ENCODE measurements around the gene CALN1.

Gene CALN1

GRCh38 chr7:71870812-71871211, 541.3 kb downstream of the CALN1 start:
- no peak for DNase-seq (ENCODE audit: extremely low read depth, low read depth)
- no peak for TF ChIP-seq CTCF (IDR thresholded peaks at IDR 0.05; ENCODE audit: low read depth, low read length)

GRCh38 chr7:71868797-71869196, 543.3 kb downstream of the CALN1 start:
- TF ChIP-seq CTCF (IDR thresholded peaks at IDR 0.05; ENCODE audit: low read depth, low read length) = no peak
- DNase-seq (ENCODE audit: extremely low read depth, low read depth) = no peak

- no peak for TF ChIP-seq CTCF (IDR thresholded peaks at IDR 0.05; ENCODE audit: low read depth, low read length)
- DNase-seq (ENCODE audit: extremely low read depth, low read depth) = no peak
Measured at GRCh38 chr7:71867626-71868025, 544.5 kb downstream of the CALN1 start.

GRCh38 chr7:71865172-71865571, 547.0 kb downstream of the CALN1 start:
- TF ChIP-seq CTCF (IDR thresholded peaks at IDR 0.05; ENCODE audit: low read depth, low read length) = no peak
- no peak for DNase-seq (ENCODE audit: extremely low read depth, low read depth)

GRCh38 chr7:71864130-71864529, 548.0 kb downstream of the CALN1 start:
- TF ChIP-seq CTCF (IDR thresholded peaks at IDR 0.05; ENCODE audit: low read depth, low read length) = no peak

GRCh38 chr7:71860572-71860971, 551.6 kb downstream of the CALN1 start:
- no peak for TF ChIP-seq CTCF (IDR thresholded peaks at IDR 0.05; ENCODE audit: low read depth, low read length)
- no peak for DNase-seq (ENCODE audit: extremely low read depth, low read depth)

More at GRCh38 chr7:71864130-71864529, 548.0 kb downstream of the CALN1 start:
- DNase-seq (ENCODE audit: extremely low read depth, low read depth) = no peak

- no peak for TF ChIP-seq CTCF (IDR thresholded peaks at IDR 0.05; ENCODE audit: low read depth, low read length)
- DNase-seq (ENCODE audit: extremely low read depth, low read depth) = no peak
Measured at GRCh38 chr7:71857338-71857737, 554.8 kb downstream of the CALN1 start.
